H1 (cell line): ENCODE results near the gene TTC38. TPM values are rescaled to one million over a fixed set of nuclear protein-coding genes. Genes with fewer than 3 reads are reported as not detected.

Experiments
- BACH1 ChIP-seq: IDR thresholded peaks from 2 replicates; pipeline ENCODE4 v1.6.1; 2012; ENCODE audit warnings: low read length, improper control_type of control experiment
- BRCA1 ChIP-seq: IDR thresholded peaks from 2 replicates; pipeline ENCODE4 v1.6.1; 2012; ENCODE audit warnings: low read depth, low read length, improper control_type of control experiment
- CBX5 ChIP-seq: fragments of 300-800, 300-1000 bp; sonication (generic); IDR thresholded peaks from 2 replicates; pipeline ENCODE4 v1.7.1; 2016; ENCODE audit warnings: antibody characterized with exemption, low read length, low read depth
- CHD1 ChIP-seq: IDR thresholded peaks from 2 replicates; pipeline ENCODE4 v1.6.1; 2012; ENCODE audit warnings: low read depth, low read length, improper control_type of control experiment
- CHD2 ChIP-seq: IDR thresholded peaks from 2 replicates; pipeline ENCODE4 v1.6.1; 2012; ENCODE audit warnings: low read length, improper control_type of control experiment
- CREB1 ChIP-seq: IDR thresholded peaks from 2 replicates; pipeline ENCODE4 v1.6.1; 2012; ENCODE audit warnings: inconsistent platforms
- CTBP2 ChIP-seq: IDR thresholded peaks from 2 replicates; pipeline ENCODE4 v1.7.0; 2011; ENCODE audit warnings: borderline replicate concordance, mild to moderate bottlenecking, moderate library complexity, mixed read lengths, low read length; ENCODE audit not compliant: insufficient read depth, insufficient read length
- EGR1 ChIP-seq: IDR thresholded peaks from 2 replicates; pipeline ENCODE4 v1.6.1; 2011; ENCODE audit warnings: low read depth, low read length, borderline replicate concordance
- GTF2F1 ChIP-seq: IDR thresholded peaks from 2 replicates; pipeline ENCODE4 v1.6.1; 2012; ENCODE audit warnings: low read depth, low read length, improper control_type of control experiment, borderline replicate concordance
- HDAC2 ChIP-seq, 2 experiments: fragments of 300-600 bp in 1 of 2; sonication (generic) in 1 of 2; IDR thresholded peaks; 2 replicates each; pipeline ENCODE4 v1.6.1; 2011 to 2012; ENCODE audit warnings: low read depth in 2 of 2, low read length in 2 of 2, mild to moderate bottlenecking in 2 of 2, moderate library complexity in 2 of 2, borderline replicate concordance in 1 of 2, inconsistent platforms in 1 of 2
- JUN ChIP-seq: IDR thresholded peaks from 2 replicates; pipeline ENCODE4 v1.6.1; 2011; ENCODE audit warnings: low read depth, mild to moderate bottlenecking, improper control_type of control experiment, low read length
- JUND ChIP-seq: IDR thresholded peaks from 2 replicates; pipeline ENCODE4 v1.6.1; 2011; ENCODE audit warnings: mild to moderate bottlenecking, improper control_type of control experiment, low read length
- KDM4A ChIP-seq: IDR thresholded peaks from one replicate; pipeline ENCODE4 v1.7.1; 2012; ENCODE audit warnings: low read depth, mild to moderate bottlenecking, moderate library complexity, low read length, inconsistent platforms; ENCODE audit not compliant: severe bottlenecking
- MAFK ChIP-seq: IDR thresholded peaks from 2 replicates; pipeline ENCODE4 v1.6.1; 2012; ENCODE audit warnings: low read depth, mild to moderate bottlenecking, improper control_type of control experiment, low read length
- POLR2A ChIP-seq, 2 experiments: IDR thresholded peaks; 1 replicate in 1 of 2; 2 replicates in 1 of 2; pipeline ENCODE4 v1.6.1; 2011; ENCODE audit warnings: low read depth in 2 of 2, low read length in 2 of 2, mild to moderate bottlenecking in 2 of 2; ENCODE audit errors: control extremely low read depth in 1 of 2
- RBBP5 ChIP-seq: IDR thresholded peaks from 2 replicates; pipeline ENCODE4 v1.7.1; 2012; ENCODE audit warnings: low read depth, mild to moderate bottlenecking, inconsistent platforms, low read length, moderate library complexity, borderline replicate concordance
- RXRA ChIP-seq: IDR thresholded peaks from 2 replicates; pipeline ENCODE4 v1.6.1; 2011; ENCODE audit warnings: low read depth, mild to moderate bottlenecking, low read length, moderate library complexity; ENCODE audit not compliant: insufficient read depth
- SIN3A ChIP-seq, 2 experiments: IDR thresholded peaks in 1 of 2; conservative IDR thresholded peaks in 1 of 2; 2 replicates each; pipeline ENCODE4 v1.6.1; 2011 to 2012; ENCODE audit warnings: low read length in 2 of 2, improper control_type of control experiment in 1 of 2, low read depth in 1 of 2, mild to moderate bottlenecking in 1 of 2
- SIRT6 ChIP-seq: IDR thresholded peaks from one replicate; pipeline ENCODE4 v1.7.1; 2012; ENCODE audit warnings: low read length, inconsistent platforms
- SP4 ChIP-seq: IDR thresholded peaks from 2 replicates; pipeline ENCODE4 v1.6.1; 2012; ENCODE audit warnings: low read length, inconsistent platforms
- TAF7 ChIP-seq: optimal IDR thresholded peaks from 2 replicates; pipeline ENCODE3; 2011; ENCODE audit warnings: low read depth, mild to moderate bottlenecking, inconsistent platforms, low read length, moderate library complexity, borderline replicate concordance
- TBP ChIP-seq: IDR thresholded peaks from 2 replicates; pipeline ENCODE4 v1.6.1; 2011; ENCODE audit warnings: low read depth, low read length, improper control_type of control experiment
- YY1 ChIP-seq: IDR thresholded peaks from 2 replicates; pipeline ENCODE4 v1.6.1; 2011; ENCODE audit warnings: low read depth, mild to moderate bottlenecking, low read length
- ZNF274 ChIP-seq: IDR thresholded peaks from 2 replicates; pipeline ENCODE4 v1.7.0; 2012; ENCODE audit warnings: low read length, borderline replicate concordance; ENCODE audit errors: extremely low read depth
- polyA plus RNA-seq, 7 experiments: library from polyadenylated mRNA; depleted of rRNA in 3 of 7; stranded (reverse) in 5 of 7; unstranded in 2 of 7; fragments of >200 nt in 5 of 7; fragments of 200-250 nt in 2 of 7; gene quantifications; 1 replicate in 5 of 7; 2 replicates in 1 of 7; 4 replicates in 1 of 7; pipeline versions ENCODE4 v1.2.1 to v1.2.3, GENCODE V29; 2011 to 2013; ENCODE audit warnings: missing spikeins in 2 of 7, mixed read lengths in 2 of 7
- total RNA-seq: library from RNA; stranded (reverse); fragmentation: NEBNext Ultra II Directional; extraction: Animal tissue kit (Norgen Biotek cat#: 25700); gene quantifications from 2 replicates; pipeline ENCODE4 v1.2.1, GENCODE V29; 2021

Gene TTC38
- total and polyA plus RNA-seq, 2 of the 8 experiments (the other 6 are each of a cell fraction or from before 2014, with no cell fraction given): 25.3 to 34.8 TPM

- TF ChIP-seq SIN3A (conservative IDR thresholded peaks at IDR 0.05 in 1 of 2, IDR thresholded peaks at IDR 0.05 in 1 of 2; ENCODE audit: low read depth in 1 of 2, low read length in 2 of 2): peak; percentile 91 to 92; a peak in 3 of 4 replicates
- no peak for TF ChIP-seq CHD1
- no peak for TF ChIP-seq BRCA1
- TF ChIP-seq RXRA: no peak
- 0 out of 2 replicates have a peak, but pooled peaks have one; percentile 1 for TF ChIP-seq CHD2
- peak; percentile 21; the same call in 1 of the 2 replicates for TF ChIP-seq JUND
- TF ChIP-seq CBX5: no peak
- TF ChIP-seq JUN: no peak
- peak; percentile 54; the same call in 1 of the 2 replicates for TF ChIP-seq RBBP5
- no peak for TF ChIP-seq KDM4A
- no peak for TF ChIP-seq MAFK
- TF ChIP-seq HDAC2 (IDR thresholded peaks at IDR 0.05; ENCODE audit: borderline replicate concordance in 1 of 2, low read depth in 2 of 2, low read length in 2 of 2): 0 out of 4 replicates have a peak, but pooled peaks of 1 of the 2 experiments have one; percentile 90
- TF ChIP-seq CREB1: peak; percentile 58
- TF ChIP-seq TBP: peak; percentile 81; the same call in 1 of the 2 replicates
- no peak for TF ChIP-seq GTF2F1
- no peak; the same call in 1 of the 2 replicates for TF ChIP-seq BACH1
- no peak for TF ChIP-seq SIRT6
- peak; percentile 62; the same call in 1 of the 2 replicates for TF ChIP-seq YY1
- TF ChIP-seq SP4: no peak
- peak; percentile 29 to 83 for TF ChIP-seq POLR2A (IDR thresholded peaks at IDR 0.05; ENCODE audit: control extremely low read depth in 1 of 2, low read depth in 2 of 2, low read length in 2 of 2)
- no peak for TF ChIP-seq EGR1
- peak; percentile 23 for TF ChIP-seq CTBP2
- TF ChIP-seq ZNF274: no peak
- peak; percentile 76 for TF ChIP-seq TAF7
These were observed 67.7 kb downstream of the TTC38 start, which contains the start of gene TRMU (continued) for GRCh38 chr22:46335201-46336118.
